HG03135 (cell line): ENCODE results near the gene PDE10A.

Experiments
- ATAC-seq: cut with Tn5 transposase; IDR thresholded peaks from one replicate; pipeline ENCODE4 v1.9.1; 2021; ENCODE audit warnings: mild to moderate bottlenecking, moderate library complexity; ENCODE audit not compliant: unreplicated experiment

Gene PDE10A

GRCh38 chr6:165656581-165657324 lies 6.3 kb downstream of the PDE10A start:
- no peak for ATAC-seq

GRCh38 chr6:165655191-165655590 lies 7.8 kb downstream of the PDE10A start:
- no peak for ATAC-seq

- no peak for ATAC-seq
These were observed 8.9 kb downstream of the PDE10A start for GRCh38 chr6:165654144-165654543.

GRCh38 chr6:165653607-165654006 lies 9.4 kb downstream of the PDE10A start:
- no peak for ATAC-seq

- no peak for ATAC-seq
These were observed 9.8 kb downstream of the PDE10A start for GRCh38 chr6:165653196-165653595.

GRCh38 chr6:165652766-165653165 lies 10.3 kb downstream of the PDE10A start:
- ATAC-seq, result no peak

- no peak for ATAC-seq
These were observed 13.6 kb downstream of the PDE10A start for GRCh38 chr6:165649166-165650137.

- ATAC-seq, result no peak
These were observed 16.0 kb downstream of the PDE10A start for GRCh38 chr6:165647041-165647440.

GRCh38 chr6:165645919-165646318 lies 17.1 kb downstream of the PDE10A start:
- no peak for ATAC-seq

DNA sequence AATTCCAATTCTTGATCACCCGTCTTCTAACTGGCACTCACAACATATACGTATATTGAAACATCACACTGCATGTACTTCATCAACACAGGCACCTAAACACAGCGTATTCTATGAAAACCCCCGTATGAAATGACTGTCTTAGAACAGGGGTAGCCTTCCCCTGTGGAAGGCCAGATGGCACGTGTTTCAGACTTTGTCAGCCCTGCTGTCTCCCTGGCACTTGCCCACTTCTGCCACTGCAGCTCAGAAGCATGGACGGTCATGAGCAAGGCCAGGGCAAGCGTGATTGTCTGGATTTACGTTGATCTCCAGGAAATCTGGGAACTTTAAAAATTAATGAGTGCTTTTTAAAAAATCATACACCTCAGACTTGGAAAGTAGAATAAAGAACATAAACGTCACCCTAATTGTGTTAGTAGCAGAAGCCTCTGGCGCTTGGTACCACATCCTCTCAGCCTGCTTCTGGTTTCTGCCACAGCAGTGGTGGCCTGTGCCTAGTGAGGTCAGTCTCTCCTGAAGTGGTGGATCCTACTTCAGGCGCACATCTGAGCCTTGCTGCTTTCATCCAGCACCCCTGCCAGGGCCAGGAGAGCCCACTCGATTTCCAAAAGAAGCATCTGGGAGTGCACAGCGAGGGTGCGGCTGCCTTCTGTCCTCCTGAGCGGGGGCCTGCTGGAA lies 18.3 kb downstream of the PDE10A start:
- ATAC-seq, result no peak

DNA sequence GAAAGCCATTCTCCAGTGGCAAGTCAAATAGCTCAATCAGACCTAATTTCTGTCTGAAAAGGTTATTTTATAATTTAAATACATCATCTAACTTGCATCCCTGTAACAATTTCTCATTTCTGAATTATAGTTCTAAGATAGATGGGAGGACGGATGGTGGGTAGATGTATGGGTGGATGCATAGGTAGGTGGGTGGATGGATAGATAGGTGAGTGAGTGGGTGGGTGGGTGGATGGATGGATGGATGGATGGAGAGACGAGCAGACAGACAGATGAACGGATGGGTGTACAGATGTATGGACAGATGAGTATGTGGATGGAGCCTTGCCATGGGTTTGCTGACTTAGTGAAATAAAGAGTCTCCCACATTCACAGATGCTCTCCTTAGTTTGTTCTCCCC lies 20.0 kb downstream of the PDE10A start:
- ATAC-seq, result no peak

DNA sequence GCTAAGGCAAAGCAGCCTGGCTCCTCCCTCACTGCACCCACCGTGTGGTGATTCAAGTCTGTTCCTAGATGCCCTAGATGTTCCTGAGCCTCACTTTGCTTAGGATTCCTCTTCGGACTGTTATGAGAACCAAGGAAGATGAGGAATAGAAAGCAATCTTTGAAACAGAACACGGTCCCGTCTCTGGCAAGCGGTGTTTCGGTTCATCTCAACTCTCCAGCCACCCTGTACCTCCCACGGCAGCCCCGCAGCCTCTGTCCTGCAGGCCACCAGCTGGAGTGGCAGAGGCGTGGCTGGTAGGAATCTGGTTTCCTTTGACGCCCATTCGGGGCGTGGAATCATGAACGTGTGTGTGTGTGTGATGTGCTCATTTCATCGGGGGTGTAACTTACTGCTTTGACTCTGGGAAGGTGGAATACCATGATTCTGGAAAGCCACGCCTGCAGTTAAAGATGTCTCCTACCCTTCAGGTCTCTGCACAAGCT lies 21.3 kb downstream of the PDE10A start:
- no peak for ATAC-seq

GRCh38 chr6:165640806-165641205 lies 22.2 kb downstream of the PDE10A start:
- ATAC-seq, result no peak

GRCh38 chr6:165638530-165638929 lies 24.5 kb downstream of the PDE10A start:
- ATAC-seq, result no peak

DNA sequence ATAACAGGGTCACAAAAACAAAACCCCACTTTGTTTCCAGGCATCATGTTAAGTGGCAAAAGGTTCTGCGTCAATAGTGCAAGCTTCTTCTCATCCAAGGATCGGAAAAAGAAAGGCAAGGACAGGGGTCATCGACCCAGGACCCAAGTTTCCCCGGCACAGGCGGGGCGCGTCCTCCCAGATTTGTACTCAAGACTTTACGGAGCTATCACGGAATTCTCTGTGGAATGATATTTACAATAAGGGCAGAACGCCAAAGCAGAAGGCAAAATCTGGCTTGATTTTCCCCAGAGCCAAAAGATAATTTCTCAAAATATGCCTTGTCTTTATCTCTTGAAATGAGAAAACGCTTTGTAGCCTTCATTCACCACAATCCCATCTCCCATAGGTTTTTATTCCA lies 25.5 kb downstream of the PDE10A start:
- no peak for ATAC-seq

- ATAC-seq, result no peak
These were observed 26.5 kb downstream of the PDE10A start for GRCh38 chr6:165636402-165637048.

- ATAC-seq, result no peak
These were observed 27.1 kb downstream of the PDE10A start for GRCh38 chr6:165635965-165636364.

DNA sequence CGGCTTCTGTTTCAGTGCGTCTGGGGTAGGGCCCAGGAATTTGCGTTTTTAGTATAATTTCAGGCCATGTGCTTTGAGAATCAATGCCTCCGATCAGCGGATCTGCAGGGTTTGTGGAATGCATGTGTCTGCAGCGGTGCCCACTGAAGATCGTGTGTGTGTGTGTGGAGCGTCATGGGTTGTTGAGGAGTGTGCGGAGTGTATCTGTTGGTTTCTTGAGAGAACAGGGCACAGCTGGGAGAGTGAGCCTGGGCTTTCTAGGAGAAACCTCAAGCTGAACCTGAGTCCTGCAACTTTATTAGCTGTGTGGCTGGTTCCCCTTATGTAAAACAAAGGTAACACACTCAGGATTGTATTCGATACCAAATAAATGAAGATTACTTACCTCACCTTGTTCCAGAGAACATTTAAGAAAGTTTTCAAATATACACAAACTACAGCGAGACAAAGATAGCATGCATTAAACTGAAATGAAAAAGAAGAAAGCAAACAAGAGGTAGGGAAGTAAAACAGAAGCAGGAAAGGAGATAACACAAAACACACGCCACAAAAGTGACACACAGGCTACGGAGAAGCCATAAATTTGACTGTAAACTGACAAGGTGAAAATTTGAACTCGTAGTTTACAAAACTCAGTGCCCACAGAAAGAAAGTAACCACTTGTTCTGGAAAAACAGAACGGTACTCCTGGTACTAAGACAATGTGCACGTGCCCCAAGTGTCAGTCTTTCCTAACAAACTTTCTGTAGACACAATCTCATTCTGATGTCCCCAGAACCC lies 28.8 kb downstream of the PDE10A start:
- no peak for ATAC-seq

GRCh38 chr6:165632194-165632593 lies 30.8 kb downstream of the PDE10A start:
- ATAC-seq, result no peak

- ATAC-seq, result no peak
These were observed 32.5 kb downstream of the PDE10A start for GRCh38 chr6:165630544-165630953.
